ENCODE results near the gene DCDC1.
"Not testable (repeated sequence)": the region's sequence is repeated elsewhere in the genome, so short reads cannot be mapped to it uniquely, and the experiment has no call there.

Gene DCDC1

DNA sequence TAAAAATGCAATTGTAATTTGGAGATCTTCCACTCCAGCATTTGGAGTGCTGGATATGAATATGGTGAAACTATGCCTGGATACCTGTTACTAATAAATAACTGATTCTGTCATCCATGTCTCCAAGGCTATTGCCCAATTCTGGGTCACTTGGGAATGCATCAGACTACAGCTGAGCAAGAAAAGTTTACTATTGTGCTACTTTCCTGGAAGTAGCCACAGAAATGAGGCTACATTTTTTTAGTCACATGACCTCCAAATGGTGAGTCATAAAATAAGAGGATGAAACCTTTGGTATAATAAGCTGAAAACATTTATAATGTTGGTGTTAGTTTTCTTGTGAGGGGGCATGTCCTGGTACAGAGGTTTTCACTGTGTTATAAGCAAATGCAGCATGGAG, 44.4 kb downstream of the DCDC1 start:
- DNase-seq, result no peak

DNA sequence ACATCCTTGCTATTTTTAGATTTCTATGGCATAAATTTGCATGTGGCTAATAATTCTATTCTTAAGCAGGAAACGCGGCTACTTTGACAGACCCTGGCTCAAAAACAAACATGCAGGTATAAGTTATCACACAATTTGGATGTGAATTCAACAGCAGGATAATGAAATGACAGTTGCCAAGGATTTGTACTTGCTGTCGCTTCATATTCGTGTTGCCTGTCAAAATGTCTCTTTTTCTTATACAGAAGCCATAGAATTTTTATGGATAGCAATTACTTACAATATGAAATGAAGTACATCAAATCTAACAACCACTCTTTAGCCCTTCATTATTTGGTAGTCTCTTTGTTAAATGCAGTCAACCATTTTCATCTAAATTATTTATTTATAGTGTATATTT, 46.4 kb downstream of the DCDC1 start:
- no peak for DNase-seq

DNA sequence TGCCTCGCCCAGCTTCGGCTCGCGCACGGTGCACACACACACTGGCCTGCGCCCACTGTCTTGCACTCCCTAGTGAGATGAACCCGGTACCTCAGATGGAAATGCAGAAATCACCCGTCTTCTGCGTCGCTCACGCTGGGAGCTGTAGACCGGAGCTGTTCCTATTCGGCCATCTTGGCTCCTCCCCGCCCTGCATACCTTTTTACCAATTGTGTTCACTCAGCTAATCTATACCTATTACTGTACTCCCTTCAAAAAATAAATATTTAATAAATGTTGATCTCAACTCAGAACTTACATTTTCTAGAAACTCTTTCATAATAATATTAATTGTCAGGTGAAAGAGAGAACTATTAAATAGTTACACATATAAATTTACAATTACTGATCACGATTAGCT, 48.0 kb downstream of the DCDC1 start:
- not testable (repeated sequence) for DNase-seq

DNA sequence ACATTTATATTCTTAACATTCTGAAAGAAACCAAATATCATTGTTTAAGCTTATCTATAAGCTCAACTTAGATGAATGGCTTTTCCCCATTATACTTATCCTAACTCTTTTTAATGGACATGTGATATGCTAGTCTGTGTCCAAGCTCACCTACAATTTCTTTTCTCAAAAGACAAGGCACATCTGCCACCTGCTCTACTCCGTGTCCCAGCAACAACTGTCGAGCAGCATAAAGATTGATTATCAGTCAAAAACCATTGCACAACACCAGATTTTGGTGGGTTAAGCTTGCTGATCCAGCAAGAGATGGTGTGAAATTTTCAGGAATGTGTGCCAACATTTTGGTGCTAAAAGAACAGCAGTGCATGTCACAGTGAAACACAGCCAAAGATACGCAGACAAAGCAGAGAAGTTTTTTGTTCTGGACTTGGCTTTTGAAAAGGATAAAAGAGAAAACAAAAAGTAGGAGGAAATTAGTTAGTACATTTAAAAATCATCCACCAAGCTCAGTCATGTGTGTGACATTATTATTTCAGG, 65.8 kb downstream of the DCDC1 start:
- no peak for DNase-seq

DNA sequence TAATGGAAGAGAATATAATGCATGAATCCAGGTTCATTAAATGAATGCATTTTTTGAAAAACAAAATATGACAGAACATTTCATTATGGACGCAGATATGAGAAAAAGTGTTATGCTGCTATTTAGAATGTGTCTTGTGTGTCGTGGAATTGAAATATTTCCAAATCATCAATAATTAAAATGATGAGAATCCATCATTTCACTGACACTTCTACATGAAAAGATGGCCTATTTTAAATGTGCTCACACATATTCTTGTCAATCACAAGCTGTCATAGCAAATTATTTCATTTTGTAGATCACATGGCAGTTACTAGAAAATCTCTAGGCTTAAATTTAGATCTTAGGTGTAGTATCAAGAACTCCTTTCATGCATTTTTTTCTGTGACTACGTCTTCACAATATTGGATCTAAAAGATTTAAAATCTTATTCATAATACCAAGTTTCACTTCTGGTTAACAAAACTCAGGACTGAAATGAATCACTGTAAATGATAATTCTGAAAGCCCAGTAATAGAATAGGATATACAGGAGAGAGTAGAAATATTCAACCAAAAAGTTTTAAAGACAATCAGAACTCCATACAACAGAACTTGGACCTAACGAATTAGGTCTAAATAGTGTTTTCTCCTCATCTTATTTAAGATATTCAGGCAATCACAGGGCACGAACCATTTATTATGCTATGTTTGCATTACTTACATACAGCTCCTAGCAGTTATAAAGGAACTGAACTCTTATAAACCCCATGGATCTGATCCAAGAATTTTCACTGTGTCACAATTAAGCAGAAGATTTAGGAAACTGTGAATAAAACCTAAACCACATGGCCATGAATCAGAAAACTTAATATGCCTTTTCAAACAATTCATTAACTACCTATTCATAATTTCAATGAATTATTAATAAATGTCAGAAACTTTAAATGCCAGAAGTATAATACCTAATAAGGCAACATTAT, 67.7 kb downstream of the DCDC1 start:
- no peak for DNase-seq

DNA sequence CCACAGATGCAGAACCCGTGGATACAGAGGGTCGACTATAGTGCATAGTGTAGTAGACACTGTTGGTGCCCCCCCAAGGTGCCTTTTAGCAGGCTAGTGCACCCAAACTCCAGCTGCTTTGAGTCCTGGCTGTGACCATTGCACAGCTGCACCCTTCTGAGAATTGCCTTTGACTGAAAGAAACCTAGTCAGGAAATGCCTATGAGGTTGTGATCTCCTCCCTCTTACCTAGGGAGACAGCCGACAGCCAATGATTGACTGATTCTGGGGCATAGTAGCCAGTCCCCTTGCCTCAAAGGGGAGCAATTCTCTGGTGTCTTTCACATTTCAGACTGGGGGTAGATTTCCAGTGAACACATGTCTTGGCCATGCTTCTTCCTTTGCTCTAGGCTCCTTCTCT, 74.2 kb downstream of the DCDC1 start:
- no peak for DNase-seq

DNA sequence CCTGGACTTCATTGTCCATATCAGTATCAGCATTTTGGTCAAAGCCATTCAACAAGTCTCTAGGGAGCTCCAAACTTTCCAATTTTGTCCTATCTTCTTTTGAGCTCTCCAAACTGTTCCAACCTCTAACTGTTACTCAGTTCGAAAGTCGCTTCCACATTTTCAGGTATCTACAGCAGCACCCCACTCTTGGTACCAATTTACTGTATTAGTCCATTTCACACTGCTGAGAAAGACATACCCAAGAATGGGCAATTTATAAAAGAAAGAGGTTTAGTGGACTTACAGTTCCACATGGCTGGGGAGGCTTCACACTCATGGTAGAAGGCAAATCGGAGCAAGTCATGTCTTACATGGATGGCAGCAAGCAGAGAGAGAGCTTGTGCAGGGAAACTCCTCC, 96.0 kb downstream of the DCDC1 start:
- not testable (repeated sequence) for DNase-seq

DNA sequence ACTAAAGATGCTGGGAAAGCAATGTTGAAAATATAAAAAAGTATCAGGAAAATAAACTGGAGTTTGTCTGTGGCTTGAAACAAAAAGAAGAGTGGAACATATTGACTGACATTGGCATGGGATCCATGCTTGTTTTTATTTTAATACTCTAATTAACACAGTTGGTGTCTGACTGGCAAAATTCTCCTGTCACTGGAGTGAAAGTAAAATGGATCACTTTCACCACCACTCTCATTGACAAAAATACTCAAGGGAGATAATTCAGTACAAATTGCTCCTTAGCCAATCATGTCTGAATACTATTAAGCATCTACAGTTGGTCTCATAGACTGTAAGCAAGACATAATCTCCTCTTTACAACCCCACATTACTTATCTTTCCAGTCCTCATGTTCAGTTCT, 101.8 kb downstream of the DCDC1 start:
- no peak for DNase-seq

DNA sequence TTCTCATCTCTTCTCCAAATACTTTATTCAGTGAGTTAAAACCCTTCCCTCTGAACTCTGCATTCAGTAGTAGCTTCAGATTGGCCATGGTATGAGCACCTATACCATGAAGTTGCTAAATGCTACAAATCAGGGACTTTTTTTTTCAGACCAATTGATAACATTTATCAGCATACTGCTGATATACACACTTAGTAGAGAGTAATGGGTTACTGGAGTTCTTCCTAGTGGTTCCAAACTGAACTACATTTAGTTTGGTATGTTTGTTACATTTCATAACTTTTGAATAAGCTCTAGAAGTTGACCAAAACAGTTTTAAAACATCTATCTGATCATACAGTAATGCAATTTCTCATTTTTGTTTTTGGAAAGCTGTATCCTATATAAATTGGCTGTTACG, 104.7 kb downstream of the DCDC1 start:
- DNase-seq, result no peak

DNA sequence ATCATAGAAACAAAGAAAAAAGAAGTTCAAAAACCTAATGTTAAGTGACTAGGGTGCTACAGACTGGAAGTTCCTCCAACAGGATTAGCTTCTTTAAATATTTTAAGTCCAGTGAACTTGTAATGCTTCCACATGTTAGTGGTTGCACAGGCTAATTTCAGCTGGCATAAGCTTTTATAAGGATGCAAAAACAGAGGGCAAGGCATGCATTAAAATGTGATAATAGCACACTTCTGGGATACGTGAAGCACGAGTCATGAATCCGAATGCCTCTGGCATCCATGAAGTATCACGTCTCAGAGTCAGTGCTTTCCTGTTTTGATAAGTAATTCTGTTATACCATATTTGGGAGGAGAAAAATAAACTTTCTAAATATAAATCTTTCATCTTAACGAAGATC, 106.8 kb downstream of the DCDC1 start:
- no peak for DNase-seq

DNA sequence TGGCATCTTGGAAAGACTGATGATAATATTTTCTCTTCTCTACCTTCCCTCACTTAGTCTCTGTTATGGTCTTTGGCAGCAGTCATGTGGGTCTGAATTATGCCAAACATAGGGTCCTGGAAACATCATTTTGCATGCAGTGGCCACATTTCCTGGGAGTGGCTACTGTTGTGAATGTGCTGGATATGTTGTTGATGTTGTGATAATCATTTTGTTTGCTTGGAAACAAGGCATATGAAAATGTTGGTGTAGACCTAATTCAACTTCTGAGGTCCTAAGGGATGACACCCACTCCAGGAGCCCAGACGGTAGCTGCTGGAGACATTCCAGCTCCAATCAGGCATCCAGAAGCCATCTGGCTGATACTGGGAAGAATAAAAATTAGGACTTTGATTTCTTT, 109.7 kb downstream of the DCDC1 start:
- no peak for DNase-seq

DNA sequence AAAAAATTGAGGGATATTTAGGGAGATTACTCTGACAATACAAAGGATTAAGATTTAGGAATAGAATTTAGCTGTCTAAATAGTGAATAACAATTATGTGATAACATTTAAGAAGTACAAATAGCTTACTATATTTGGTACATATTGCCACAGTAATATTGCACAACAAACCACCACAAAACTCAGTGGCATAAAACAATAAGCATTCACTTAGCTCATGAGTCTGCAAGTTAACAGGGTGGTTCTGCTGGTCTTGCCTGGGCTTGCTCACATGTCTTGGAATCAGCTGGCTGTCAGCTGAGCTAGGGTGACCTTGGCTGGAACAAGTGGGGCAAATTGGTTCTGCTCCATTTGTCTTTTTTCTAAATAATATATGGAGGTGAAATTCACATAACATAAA, 115.1 kb downstream of the DCDC1 start:
- peak; percentile 59 for DNase-seq

DNA sequence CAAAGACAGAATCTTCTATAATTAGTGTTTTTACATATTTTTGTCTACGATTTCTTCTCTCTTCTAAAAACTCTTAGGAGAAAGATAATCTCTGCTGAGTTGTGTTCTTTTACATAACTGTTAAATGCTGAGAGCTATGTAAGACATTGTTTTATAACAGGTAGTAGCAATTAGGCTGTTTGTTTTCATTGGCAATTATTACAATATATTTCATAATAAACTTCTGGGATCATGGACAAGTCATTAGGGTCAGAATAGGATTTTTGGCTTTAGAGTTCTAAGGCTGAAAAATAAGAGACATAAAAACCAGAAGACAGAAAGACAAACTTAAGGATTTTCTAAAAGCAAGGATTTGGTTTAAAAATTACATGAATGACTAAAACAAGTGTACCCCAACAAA, 120.8 kb downstream of the DCDC1 start:
- no peak for DNase-seq

DNA sequence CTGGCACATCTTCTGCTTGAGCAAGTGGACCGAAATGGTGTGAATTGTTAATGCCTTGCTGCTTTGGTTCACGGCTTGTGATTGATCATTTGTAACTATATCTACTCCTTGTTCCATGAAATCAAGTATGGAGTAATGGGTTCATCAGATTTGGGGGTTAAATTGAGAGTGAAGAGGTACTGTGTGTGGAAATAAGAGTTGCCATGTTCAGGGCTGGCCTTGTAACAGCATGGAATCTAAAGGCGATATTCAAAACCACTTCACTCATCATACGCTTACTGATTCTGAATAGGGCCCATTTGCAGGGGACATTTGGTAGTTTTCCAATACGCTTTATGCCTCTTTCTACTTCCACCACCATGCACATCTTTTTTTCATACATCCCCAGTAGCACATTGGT, 122.2 kb downstream of the DCDC1 start:
- DNase-seq, result no peak

DNA sequence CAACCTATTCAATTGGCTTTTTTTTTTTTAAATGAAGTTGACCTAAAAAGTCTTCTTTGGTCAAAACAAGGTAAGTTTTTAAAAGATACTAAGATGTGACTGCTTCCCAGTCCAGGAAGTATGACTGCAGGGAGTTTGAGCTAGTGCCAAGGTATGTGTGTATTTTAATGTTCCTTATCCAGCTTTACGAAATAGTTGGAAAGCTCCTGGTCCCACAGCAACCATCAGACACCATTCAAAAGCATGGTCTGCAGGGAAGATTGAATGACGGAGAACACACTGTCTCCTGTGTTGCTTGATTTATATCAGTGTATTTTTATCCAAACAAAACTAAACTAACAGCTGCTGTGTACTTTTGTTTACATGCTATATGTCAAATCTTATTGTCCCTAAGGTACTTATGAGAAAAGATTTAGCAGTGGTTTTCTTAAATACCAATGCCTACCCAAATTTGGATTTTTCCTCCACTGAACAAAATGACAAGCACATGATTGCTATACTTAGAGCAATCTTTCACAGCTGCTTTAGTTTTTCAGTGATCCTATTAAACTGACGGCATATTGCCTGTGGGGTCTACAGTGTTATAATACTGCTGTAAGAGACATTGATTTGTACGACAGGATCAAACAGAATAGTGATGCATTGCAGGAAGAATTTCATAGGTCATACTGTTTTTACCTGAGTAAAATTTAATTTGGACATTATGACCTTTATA, 122.9 kb downstream of the DCDC1 start:
- DNase-seq, result no peak

DNA sequence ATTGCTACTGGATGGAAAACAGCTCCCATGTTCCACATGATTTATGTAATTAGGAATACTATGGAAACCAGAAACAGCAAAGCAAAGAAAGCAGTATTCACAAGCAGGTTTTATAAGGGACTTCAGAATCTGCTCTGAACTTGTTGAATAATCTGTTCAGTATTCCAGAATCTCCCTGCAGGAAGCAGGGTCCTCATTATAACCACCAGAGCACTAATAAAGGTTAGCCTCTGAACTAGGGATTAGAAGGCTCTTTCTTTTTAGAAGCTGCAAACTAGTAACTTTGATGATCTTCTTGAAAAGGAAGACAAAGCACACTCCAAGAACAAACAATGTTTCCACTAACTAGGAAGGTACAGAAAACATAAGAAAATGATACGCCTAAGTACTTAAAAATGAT, 125.8 kb downstream of the DCDC1 start:
- DNase-seq, result no peak

DNA sequence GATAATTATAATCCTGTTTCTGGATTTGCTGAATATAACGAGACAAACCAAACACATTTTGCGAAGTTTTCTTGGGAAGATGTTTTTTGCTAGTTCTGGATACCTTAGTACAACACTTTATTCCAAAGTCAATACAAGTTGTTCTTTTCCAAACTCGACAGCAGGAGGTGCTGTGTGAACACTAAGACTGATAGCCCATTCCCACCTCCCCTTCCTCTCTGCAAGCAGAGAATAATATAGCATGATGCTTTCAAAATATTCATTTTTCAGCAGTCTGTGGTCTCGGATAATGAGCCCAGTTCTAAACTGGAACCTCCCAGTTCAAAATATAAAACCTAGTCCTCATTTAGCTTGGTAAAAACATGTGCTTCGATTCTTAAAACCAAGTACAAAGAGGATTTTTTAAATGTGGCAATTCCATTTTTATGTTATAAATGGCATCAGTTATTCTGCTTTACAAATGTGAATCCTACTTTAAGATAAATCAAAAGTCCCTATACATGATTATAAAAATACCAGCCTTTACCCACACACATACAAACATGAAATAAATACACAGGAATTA, 129.1 kb downstream of the DCDC1 start:
- DNase-seq, result peak; percentile 10

DNA sequence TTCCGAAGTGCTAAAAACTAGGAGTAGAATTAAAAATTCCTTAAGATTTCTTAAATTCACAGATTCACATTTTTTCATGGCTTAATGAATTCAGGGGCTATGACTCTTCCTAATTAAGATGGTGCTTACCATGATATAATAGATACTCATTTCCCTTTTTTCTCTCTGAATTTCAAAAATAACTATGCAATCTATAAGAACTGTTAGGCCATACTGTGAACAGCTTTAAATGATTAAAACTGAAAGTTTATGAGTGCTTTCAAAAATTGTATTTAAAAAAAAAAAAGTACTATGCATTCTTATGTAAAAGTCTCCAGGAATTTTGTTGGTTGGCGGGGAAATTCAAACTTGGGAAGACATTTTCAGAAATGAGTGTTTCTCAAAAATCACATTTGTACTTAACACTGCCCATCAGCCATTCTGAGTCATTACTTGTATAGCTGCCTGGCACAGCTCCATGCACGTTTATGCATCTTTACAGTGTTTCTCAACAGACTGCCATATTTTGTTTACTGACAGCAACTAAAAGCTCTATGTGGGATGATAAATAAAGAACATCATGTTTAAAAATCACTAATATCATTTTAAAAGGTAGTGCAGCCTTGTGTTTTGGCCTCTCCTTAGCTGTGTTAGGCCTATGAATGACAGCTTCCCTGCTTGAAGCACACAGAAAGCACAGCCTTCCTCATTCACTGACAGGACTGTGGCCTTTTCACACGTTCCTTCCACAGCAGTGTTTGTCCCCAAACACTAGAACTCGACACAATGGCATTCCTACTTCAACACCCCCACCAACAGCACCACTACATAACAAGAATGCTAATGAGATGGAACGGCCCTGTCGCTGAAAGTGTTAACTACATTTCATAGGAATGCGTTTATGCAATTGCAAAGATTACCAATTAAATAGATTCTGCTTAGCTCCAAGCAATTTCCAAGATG, 131.4 kb downstream of the DCDC1 start:
- DNase-seq, result peak; percentile 6

DNA sequence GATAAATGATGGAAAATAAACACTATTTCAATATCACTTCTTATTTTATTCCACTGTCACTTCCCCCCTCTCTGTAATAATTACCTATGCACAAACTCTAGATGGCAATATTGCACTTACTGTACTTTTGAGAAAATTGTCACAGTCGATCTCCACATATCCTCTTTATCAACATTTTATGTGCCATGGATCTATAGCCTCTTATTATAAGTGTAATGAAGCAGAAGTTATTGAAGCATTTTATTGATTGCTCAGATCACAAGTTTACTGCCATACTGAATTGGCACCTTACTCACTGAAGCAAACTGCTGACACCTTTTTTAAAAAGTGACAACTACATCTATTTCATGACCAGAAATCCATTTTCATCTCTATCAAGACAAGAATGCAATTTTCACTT, 133.4 kb downstream of the DCDC1 start:
- DNase-seq, result peak; percentile 9

DNA sequence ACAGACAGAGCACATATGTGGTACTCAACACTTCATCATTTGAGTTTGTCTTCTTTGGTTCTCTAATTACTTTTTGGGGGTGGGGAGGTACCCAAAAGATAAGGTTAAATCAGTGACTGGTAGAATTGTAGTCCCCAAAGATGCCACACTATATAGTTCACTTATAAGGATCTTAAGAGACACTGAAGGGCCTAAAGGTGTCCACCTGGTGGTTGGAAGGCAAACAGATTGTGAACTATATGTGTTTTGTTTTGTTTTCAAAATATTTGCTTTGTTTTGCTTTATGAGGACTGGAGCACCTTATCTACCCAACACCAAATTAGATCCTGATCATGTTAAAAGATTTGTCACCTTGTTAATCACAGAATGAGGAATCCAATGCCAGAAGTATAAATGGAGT, 136.1 kb downstream of the DCDC1 start:
- no peak for DNase-seq

DNA sequence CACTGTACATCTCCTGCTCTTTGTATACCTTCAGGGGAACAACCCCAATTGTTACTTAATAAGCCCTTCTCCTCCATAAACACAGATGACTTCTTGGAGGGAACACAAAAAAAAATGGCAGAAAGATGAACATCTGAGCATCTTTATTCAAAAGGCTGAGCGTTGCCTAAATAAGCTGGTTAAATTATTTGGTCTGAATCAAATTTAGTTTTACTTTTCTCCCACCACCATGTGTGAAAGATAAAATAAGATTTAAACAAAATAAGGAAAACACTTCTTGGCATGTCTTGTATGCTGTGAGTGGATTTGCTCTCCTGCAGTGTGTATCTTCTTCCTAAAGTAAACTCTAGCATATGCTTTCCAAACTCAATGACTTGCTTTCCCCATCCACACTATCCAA, 137.9 kb downstream of the DCDC1 start:
- no peak for DNase-seq

DNA sequence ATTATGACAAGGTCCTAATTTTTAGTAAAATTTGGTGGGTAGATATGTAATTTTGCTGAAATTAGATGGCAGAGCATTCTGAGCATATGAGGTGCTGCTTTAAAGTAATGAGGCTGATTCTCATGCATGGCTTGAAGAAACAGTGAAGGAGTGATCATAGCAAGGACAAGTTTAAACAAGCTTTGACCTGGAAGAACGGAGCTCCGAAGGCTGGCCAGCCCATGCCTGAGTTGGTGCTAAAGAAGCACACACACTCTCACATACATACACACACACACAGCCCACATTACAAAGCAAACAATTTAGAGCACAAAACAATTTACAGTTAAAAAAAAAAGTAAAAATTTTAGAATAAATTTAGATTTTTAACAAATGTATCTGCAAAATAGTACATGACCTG, 150.7 kb downstream of the DCDC1 start:
- DNase-seq, result no peak

DNA sequence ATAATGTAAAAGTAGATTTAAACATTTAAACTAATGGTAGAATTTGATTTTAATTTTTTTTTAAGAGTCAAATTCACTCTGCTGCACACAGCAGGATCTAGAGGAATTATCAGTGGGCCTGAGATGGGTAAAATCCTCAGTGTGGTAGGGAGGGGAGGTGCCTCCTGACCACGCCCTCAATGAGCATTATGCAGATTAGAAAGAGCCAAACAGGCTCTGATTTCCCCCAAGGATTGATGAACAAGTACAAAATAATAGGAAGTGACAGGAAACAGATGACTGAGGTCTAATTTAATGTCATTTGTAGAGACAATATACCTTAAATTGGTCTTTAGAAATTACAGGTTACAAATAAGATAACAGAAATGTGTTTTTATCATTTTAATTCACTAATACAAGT, 155.2 kb downstream of the DCDC1 start:
- no peak for DNase-seq
